SU-DHL-6 (cell line): ENCODE measurements around the gene HSD11B2.

Source experiments
- CTCF ChIP-seq: fragments of 200-600 bp; sonication (generic); IDR thresholded peaks from one replicate; pipeline ENCODE4 v1.5.1; 2017; ENCODE audit warnings: antibody characterized with exemption, mild to moderate bottlenecking, low read length, moderate library complexity; ENCODE audit not compliant: insufficient read depth, poor library complexity, severe bottlenecking
- EZH2phosphoT487 ChIP-seq: fragments of 200-600 bp; sonication (generic), shearing (Covaris generic); conservative IDR thresholded peaks from 2 replicates; pipeline ENCODE4 v1.6.1; 2018; ENCODE audit warnings: mild to moderate bottlenecking, antibody characterized with exemption, low read length, moderate library complexity, mixed read lengths

DNA sequence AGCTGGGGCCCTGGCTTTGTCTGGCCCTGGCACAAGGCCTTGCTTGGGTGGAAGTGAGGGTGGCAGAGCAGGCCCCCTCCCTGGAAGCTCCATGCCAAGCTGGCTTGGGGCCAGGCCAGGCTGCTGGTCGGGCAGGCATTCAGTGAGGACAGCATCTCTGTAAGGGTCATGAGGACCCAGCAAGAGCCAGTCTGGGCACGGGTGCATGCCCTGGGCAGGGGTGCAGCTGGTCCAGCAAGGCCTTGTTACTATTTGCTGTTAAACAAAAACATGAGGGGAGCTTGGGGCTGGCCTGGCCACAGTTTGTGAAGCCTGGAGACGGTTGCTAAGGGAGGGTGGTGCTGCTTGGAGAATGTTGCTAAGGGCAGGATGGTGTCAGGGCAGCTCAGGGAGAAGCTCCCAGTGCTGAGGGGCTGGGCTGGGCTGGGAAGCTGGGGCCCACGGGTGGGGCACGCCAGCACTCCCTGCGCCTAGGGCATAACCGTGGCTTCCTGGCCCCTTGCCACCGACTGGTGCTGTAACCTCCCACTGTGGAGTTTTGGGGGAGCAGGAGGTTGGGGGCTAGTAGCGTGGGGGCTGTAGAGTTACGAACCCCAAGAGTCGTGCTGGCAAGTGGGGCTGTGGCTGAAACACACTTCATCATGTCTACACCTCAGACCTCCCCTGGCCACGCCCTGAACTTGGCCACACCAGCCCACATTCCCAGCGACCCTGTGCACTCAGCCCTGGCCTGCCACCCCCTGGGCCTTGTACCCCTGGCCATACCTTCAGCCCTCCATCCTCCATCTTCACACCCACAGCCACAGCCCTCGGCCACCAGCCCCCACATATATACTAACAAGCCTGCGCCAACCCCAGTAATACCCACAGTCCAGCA is 39.3 kb upstream of the HSD11B2 start:
- no peak for TF ChIP-seq CTCF
- TF ChIP-seq EZH2phosphoT487 = no peak
